ENCODE data around the gene RUSC1. TPM values are rescaled to one million over a fixed set of nuclear protein-coding genes. Genes with fewer than 3 reads are reported as not detected.
A peak's percentile ranks its signal among the peaks of the same experiment; 100 is the strongest.

Gene RUSC1
- total RNA-seq, 6 donors from 2014 or later = 21.4 to 41.9 (median 31.2) TPM

- WGBS, 2 donors = 89 to 96% methylated on average over 3 of the region's 3 CpGs
- ATAC-seq (ENCODE audit: low FRiP score in 2 of 2) (no peak), DNase-seq (no peak)
- Histone ChIP-seq H3K27ac (no peak overlapping the region), H3K4me1 (peaks cover 18 to 28% (median 22%) of the 10 kb centered on the region in 4 donors), H3K36me3 (peaks cover 0 to 55% (median 43%) of the 10 kb centered on the region in 4 donors), H3K4me3 (no peak overlapping the region), H3K9me3 (no peaks in the 10 kb centered on the region), H3K27me3 (no peaks in the 10 kb centered on the region)
- TF ChIP-seq EP300 (IDR thresholded peaks at IDR 0.05) = no peak
- no peak for TF ChIP-seq POLR2A (IDR thresholded peaks at IDR 0.05)
- no peak for TF ChIP-seq CTCF (IDR thresholded peaks at IDR 0.05)
- TF ChIP-seq POLR2AphosphoS5 (IDR thresholded peaks at IDR 0.05) = no peak
Observed at GRCh38 chr1:155316922-155317321, 3.8 kb upstream of the RUSC1 start.

GRCh38 chr1:155318082-155318481, 2.6 kb upstream of the RUSC1 start:
- H3K27ac ChIP-seq = no peak overlapping the region
- H3K36me3 ChIP-seq = peaks cover 0 to 48% (median 39%) of the 10 kb centered on the region in 4 donors
- no peaks in the 10 kb centered on the region for H3K9me3 ChIP-seq
- H3K4me1 ChIP-seq = peaks cover 26 to 37% (median 32%) of the 10 kb centered on the region in 4 donors
- 96 to 97% methylated on average over 9 of the region's 9 CpGs for WGBS, 2 donors
- TF ChIP-seq POLR2AphosphoS5 (IDR thresholded peaks at IDR 0.05) (no peak), POLR2A (IDR thresholded peaks at IDR 0.05) (no peak), CTCF (IDR thresholded peaks at IDR 0.05) (no peak), EP300 (IDR thresholded peaks at IDR 0.05) (no peak)
- no peak overlapping the region for H3K4me3 ChIP-seq
- H3K27me3 ChIP-seq = no peaks in the 10 kb centered on the region
- no peak for ATAC-seq (ENCODE audit: low FRiP score in 2 of 2)
- DNase-seq = no peak

- Histone ChIP-seq H3K9me3 (no peaks in the 10 kb centered on the region), H3K4me3 (no peak overlapping the region), H3K4me1 (peaks cover 26 to 37% (median 32%) of the 10 kb centered on the region in 4 donors), H3K27ac (peak overlapping the region in 1 of 4 donors; percentile 97), H3K36me3 (peaks cover 0 to 34% (median 27%) of the 10 kb centered on the region in 4 donors), H3K27me3 (no peaks in the 10 kb centered on the region)
- 81 to 87% methylated on average over 4 to 5 of the region's 5 CpGs for WGBS, 2 donors
- DNase-seq (no peak), ATAC-seq (ENCODE audit: low FRiP score in 2 of 2) (no peak)
- TF ChIP-seq POLR2A (IDR thresholded peaks at IDR 0.05) = no peak
- no peak for TF ChIP-seq CTCF (IDR thresholded peaks at IDR 0.05)
- no peak for TF ChIP-seq EP300 (IDR thresholded peaks at IDR 0.05)
- TF ChIP-seq POLR2AphosphoS5 (IDR thresholded peaks at IDR 0.05) = no peak
Observed at GRCh38 chr1:155319536-155319935, 1.2 kb upstream of the RUSC1 start.

- DNase-seq = no peak
- 43 to 56% methylated on average over 11 of the region's 11 CpGs for WGBS, 2 donors
- TF ChIP-seq POLR2A (IDR thresholded peaks at IDR 0.05) (no peak), EP300 (IDR thresholded peaks at IDR 0.05) (no peak), POLR2AphosphoS5 (IDR thresholded peaks at IDR 0.05) (no peak), CTCF (IDR thresholded peaks at IDR 0.05) (no peak)
Observed at GRCh38 chr1:155320252-155320651, 442 bp upstream of the RUSC1 start.

More at GRCh38 chr1:155320252-155320651, 442 bp upstream of the RUSC1 start:
- Histone ChIP-seq H3K36me3 (peaks cover 0 to 27% (median 21%) of the 10 kb centered on the region in 4 donors), H3K4me3 (peak overlapping the region in 3 of 4 donors; percentile 42 to 73 (median 48)), H3K27ac (peak overlapping the region in 2 of 4 donors; percentile 94 to 97), H3K9me3 (no peaks in the 10 kb centered on the region), H3K4me1 (peaks cover 28 to 44% (median 34%) of the 10 kb centered on the region in 4 donors), H3K27me3 (no peaks in the 10 kb centered on the region)
- no peak for ATAC-seq (ENCODE audit: low FRiP score in 2 of 2)
